ENCODE measurements around the gene ALKBH1.
"Not testable (repeated sequence)": the region's sequence is repeated elsewhere in the genome, so short reads cannot be mapped to it uniquely, and the experiment has no call there.

The ALKBH1 gene, protein sequence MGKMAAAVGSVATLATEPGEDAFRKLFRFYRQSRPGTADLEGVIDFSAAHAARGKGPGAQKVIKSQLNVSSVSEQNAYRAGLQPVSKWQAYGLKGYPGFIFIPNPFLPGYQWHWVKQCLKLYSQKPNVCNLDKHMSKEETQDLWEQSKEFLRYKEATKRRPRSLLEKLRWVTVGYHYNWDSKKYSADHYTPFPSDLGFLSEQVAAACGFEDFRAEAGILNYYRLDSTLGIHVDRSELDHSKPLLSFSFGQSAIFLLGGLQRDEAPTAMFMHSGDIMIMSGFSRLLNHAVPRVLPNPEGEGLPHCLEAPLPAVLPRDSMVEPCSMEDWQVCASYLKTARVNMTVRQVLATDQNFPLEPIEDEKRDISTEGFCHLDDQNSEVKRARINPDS

DNA sequence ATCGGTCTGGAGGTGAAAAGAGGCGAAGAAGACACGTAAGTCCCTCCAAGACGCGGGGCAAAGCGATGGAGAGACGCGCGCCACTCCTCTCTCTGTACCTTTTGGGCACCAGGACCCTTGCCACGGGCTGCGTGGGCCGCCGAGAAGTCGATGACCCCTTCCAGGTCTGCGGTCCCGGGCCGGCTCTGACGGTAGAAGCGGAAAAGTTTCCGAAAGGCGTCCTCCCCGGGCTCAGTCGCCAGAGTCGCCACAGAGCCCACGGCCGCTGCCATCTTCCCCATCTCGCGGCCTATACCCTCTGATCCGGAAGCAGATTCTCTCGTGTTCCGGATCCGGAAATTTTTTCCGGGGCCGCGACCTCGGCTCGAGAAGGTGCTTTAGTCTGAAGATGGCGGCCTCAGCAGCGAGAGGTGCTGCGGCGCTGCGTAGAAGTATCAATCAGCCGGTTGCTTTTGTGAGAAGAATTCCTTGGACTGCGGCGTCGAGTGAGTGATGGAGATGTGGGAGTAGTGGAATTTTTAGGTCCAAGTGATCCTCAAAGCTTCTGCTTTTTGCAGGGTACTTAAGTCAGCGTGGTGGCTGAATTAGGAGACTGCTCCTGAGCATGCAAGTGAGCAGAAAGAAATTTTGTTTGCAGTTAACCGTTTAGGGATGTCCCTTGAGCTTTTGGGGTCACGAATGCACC lies at the start of gene ALKBH1, which contains the start of gene SLIRP:
Gene ALKBH1, minus strand, starts transcription at position 300 of the 685 bp plus-strand sequence. Its CDS starts 19 bp downstream, at position 281.
Gene SLIRP, plus strand, starts transcription at position 380 of the 685 bp plus-strand sequence. Its CDS starts 9 bp downstream, at position 389.
- peak; percentile 91 for DNase-seq (ENCODE audit: low spot score)

DNA sequence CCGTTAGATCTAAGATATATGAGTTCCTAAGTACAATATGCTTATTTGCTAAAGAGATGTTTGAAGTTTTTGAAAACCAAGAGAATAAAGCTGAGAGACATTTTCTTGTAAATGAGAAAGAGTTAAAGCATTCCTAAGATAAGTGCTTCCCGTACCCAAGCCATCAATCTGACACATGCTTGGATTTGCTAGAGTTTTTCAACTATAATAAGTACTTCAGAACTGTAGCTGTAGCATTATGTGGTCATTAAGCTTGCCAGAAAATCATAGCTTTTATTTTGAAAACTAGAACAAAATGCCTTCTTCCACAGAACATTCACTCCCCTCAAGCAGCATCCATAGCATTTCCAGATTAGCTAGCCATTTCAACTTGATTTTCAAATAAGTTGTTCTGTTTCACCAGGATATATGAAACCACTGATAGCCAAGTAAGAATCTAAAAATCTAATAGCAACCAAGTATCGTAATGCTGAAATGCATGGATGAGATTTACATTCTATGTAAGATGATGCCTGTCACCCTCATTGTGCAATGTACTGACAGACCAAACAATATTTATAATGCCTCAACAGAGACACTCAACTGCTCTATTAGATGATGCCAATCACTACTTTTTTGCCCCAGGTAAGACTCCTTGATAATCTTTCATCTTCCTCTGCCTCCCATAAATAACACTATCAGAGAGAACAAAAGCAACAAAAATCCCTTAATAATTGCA lies 45.1 kb upstream of the ALKBH1 start:
- no peak for DNase-seq (ENCODE audit: low spot score)

DNA sequence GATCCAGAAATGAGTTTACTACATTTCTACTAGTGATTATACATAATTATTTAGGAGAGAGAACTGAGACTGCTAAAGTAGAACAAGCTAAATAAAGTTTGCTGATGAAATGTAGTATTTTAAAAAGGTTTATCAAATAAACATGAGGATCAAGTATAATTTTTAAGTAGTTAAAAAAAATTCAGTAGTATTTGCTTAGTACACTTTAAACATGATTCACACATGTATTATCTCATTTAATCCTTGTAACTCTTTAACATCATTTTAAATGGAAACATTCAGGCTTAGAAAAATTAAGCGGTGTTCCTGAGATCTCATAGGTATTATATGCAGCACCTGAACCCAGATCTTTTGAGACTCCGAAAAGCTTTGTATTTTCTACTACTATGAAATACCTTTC lies 44.4 kb upstream of the ALKBH1 start:
- DNase-seq (ENCODE audit: low spot score), result no peak

DNA sequence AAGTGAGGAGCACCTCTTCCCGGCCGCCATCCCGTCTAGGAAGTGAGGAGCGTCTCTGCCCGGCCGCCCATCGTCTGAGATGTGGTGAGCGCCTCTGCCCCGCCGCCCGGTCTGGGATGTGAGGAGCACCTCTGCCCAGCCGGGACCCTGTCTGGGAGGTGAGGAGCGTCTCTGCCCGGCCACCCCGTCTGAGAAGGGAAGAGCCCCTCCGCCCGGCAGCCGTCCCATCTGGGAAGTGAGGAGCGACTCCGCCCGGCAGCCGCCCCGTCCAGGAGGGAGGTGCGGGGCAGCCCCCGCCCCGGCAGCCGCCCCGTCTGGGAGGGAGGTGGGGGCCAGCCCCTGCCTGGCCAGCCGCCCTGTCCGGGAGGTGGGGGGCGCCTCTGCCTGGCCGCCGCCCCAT lies 39.6 kb upstream of the ALKBH1 start:
- not testable (repeated sequence) for DNase-seq (ENCODE audit: low spot score)

DNA sequence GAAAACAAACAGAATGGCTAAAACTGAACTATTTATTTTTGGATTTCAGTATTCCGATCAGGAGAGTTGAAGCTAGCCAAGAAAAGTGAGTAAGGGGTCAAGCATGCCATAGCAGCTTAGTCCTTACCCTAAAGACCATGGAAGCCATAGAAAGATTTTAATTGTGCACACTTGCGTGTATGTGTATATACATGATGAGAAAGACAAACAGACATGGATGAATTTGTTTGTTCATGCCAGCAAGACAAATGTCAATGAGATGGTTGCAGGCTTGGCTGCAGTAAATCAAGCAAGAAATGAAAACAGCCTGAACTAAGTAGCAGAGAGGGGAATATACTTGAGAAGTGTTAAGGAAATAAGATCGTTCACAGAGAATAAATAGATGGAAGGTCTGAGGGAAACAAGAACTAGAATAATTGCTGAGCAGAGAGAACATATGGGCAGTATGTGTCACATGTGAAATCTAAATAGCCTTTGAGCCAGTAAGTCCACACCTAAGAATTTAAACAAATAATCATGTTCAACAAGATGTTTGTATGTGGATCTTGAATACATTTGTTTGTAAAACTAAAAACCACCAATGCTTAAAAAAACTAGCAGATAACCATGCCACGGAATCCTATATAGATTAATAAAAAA lies 38.4 kb upstream of the ALKBH1 start:
- no peak for DNase-seq (ENCODE audit: low spot score)

DNA sequence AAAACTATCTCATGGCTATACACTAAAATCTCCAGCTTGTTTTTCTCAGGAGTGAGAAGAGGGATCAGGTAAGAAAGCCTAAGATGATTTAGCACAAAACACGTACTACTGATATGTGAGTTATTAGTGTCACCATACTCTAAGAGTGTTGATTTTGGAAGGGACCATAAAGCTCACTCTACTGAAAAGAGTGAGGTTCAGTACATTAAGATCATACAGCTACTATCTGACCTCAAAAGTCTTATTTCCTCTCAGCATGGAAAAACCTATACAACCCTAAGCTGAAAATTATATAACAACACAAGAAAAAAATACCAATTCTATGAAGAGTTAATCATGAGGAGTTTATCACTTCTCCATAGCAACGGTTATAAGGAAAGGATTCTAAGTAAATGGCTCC lies 33.6 kb upstream of the ALKBH1 start:
- no peak for DNase-seq (ENCODE audit: low spot score)

DNA sequence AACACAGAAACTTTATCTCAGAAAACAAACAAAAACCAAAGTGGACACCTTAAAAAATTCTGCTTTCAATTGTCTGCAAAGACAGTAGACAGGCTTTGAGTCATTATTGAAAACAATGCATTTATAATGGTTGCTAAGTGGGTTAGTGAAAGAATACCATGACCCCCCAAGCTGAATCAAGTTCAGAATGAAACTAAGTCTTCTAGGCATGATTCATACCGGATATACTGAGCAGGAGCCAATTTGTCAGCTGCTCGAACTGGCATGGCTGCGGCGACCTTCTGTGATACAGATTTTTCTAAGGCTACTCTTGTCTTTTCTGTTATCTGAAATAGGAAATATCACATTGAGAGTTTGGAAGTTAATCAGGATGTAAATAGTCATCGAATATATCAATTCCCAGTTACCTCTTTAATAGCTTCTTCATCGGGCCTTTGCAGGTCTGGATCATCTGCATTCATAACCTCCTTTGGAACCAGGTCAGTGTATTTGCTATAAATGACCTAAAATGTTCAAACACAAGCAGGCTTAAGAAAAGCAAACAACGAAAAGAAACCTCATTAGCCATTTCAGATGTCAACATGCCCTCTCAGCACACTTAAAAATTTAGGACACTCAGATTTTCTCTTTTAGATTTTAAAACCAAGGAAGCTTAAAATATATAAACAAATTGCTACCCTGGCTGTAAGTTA lies 30.9 kb upstream of the ALKBH1 start:
- peak; percentile 49 for DNase-seq (ENCODE audit: low spot score)

DNA sequence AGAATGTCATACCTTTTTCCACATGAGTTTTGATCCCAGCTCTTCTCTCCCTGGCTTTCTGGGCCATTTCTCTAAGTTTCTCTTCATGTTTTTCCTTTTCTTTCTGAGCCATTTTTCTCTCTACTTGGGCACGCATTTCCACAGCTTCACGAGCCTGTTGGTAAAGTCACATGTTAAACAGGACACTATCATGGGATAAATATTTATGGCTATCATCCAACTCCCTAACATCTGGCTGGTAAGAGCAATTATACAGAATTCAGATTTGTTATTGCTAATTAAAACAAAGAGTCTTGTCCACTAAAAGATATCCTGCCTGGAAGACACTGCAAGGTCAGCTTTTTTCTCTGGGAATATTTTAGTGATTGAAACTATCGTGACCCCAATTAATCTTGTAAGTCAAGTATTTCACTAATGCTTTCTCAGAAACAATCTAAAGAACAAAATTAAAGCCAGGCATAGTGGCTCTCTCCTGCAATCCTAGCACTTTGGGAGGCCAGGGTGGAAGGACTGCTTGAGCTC lies 23.2 kb upstream of the ALKBH1 start:
- DNase-seq (ENCODE audit: low spot score), result no peak

DNA sequence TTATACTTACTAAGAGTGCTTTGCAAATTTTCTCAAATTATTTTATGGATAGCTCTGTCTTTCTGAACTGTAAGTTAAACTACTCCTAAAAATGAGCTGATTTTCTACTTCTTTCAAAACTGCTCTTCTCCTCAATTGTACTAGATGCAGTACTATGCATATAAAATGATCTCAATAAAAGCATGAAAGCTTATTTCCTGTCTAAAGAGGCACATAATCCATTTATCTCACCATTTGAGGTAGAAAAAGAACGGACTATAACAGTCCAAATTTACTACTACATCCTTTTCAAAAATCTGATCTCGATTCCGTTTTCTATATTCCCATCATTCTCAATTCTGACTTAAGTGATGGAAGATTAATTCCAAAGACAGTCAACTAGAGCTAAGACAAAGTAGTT lies 14.5 kb upstream of the ALKBH1 start:
- DNase-seq (ENCODE audit: low spot score), result no peak

DNA sequence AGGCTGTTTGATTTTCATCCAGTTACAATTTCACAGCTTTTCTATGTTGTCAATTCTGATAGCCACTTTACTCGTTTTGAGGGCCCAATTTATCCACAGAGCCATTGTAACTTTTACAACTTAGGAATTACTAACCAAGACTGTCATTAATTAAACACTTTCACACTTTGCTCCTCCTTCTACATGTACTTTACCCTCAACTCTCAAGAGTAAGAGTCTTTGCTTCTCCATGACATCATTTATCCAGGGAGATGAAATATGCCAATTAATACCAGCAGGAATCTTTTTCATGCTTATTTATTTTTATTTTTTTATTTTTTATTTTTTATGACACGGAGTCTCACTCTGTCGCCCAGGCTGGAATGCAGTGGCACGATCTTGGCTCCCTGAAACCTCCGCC lies 13.6 kb upstream of the ALKBH1 start:
- no peak for DNase-seq (ENCODE audit: low spot score)

DNA sequence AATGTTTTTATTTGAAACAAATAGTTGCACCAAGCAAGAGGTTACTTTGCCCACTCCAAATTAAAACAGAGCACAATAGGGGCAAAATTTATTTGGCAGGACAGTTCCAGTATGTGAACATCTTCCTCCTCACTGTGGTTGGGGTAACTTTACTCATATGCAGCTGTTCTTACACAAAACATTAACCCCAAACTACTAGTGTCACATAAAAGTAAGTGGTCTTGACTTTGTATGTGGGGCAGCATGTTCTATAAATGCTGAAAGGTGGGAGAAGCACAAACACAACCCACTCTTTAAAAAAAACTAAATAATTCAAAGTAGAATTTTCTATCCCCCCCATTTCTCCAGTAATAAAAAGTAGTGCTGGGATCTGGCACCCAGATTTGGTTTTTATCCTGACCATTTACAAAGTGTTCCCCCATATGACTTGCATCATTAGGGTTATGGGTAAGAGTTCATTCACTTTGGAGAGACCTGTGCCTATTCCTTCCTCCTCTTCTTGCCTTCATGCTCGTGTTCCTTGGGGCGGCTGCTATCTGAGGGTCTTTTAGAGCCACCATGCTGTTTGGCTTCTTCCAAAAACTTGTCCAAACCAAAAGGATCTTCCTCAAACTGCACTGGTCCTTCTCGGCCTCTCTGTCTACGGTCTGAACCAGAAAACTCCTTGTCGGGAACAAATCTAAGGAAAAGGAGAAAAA lies 9.9 kb upstream of the ALKBH1 start:
- DNase-seq (ENCODE audit: low spot score), result no peak

DNA sequence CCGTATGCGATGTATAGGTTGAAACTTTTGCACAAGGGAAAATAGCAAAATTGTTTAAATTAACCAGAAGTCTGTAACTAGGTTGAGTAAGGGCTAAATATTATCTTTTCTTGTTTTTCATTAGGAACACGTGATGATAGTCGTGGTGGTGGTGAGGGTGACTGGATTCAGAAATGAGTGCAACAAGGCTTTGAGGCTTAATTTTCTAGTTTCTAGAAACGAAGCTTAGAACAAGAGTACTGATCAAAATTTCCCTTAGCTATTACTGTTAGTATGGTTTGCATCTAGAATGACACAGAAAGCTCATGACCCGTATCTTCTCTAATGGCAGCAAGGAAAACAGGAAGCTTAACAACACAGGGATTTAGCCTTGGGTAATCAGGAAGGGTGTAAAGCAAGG lies 7.1 kb upstream of the ALKBH1 start:
- no peak for DNase-seq (ENCODE audit: low spot score)

DNA sequence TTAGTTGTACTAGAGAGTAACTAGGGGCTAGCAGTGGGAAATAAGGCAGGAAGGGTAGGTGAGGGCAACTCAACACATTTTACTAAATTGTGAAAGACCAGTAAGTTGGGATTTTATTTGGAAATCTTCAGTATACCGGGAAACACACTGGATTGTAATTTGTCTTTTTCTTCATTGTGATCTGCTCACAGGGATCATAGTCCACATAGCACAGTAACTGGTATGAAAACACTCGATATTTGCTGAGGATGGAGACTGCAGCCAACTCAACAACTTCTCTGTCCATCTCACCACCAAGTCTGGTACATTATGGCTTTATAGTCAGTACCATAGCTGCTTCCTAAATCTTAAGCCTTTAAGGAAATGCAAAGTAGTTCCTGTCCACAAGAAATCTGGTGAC lies 2.5 kb upstream of the ALKBH1 start:
- no peak for DNase-seq (ENCODE audit: low spot score)

DNA sequence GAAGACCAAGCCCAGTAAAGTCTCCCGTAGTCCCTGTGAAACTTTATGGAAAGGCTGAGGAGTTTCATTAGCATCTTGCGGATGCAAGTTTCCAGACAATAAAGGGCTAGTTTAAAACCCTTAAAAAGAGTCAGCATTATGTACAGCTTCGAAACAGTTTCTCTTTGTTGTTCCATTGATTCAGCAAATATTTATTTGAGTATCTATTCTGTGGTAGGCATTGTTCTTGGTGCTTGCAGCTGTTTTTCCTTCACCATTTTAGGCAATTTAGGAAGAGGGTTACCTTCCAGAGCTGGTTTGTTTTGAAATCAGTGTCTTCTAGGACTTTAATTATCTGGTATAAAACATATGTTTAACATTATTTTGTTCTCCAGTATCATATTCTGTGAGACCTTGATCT lies 1.6 kb upstream of the ALKBH1 start:
- no peak for DNase-seq (ENCODE audit: low spot score)

DNA sequence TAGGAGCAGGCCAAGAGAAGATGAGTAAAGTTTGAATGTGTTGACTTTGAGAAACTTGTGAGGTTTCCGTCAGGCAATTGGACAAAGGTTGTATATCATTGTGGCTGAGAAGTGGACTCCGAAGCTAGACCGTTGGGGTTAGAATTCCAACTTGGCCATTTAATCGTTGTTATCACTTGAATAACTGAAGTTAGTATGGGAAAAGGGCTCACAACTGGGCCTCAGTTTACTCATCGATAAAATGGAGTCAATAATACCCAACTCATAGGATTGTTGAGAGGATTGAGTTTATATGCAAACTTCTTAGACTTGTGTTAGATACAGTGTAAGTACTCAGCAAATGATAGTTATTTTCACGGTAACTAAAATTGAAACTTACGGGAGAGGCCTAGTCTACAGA lies 926 bp upstream of the ALKBH1 start:
- DNase-seq (ENCODE audit: low spot score), result no peak

DNA sequence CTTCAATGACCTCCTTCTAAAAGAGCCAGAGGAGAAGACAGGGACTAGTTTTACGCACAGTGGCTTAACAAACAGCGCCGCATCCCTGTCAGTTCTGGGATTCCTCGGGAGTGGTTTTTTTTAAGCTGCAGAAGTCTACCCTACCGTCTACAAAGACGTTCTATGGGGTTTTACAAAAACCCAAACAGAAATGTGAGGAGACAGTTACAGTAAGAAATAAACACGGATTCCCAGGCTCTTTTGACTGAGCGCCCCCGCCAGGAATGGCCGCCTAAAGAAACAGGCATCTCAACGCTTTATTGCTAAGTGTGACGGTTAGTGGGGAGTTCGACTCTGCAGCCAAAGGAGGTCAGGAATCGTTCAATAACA lies 484 bp downstream of the ALKBH1 start:
- peak; percentile 16 for DNase-seq (ENCODE audit: low spot score)

DNA sequence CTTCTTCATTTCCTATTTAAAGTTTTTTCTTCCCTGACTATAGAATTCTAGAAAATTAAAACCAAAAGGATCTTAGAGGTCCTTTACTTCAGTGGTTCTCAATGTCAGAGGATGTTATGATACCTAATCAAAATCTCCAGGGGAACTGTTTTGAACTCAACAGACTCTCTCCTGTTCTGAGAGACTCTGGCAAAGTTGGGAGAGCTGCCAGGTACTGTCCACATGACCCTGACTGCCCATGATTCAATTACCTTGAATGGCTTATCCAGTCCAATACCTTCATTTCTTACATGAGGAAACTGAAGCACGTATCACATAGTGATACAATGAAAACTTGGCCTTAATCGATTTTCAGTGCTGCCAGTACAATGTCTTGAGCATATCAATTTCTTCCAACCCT lies 16.6 kb downstream of the ALKBH1 start:
- DNase-seq (ENCODE audit: low spot score), result no peak

DNA sequence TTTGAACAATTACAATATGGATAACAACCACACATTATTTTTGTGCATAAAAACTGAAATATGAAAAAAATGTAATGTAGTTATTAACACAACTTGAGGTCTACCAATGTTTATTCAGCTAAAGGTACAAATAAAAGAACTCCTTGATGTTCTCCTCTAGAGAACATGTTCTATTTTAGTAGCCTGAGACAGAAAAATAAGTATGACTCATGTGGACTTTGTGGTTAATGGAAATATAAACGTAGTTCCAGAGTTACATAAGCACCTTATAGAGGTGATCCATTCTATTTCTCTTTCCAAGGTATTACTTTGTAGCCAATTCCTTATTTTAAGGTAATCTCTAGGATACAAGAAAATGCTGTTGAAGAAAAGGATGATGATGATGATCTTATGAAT lies 25.7 kb downstream of the ALKBH1 start:
- DNase-seq (ENCODE audit: low spot score), result no peak

DNA sequence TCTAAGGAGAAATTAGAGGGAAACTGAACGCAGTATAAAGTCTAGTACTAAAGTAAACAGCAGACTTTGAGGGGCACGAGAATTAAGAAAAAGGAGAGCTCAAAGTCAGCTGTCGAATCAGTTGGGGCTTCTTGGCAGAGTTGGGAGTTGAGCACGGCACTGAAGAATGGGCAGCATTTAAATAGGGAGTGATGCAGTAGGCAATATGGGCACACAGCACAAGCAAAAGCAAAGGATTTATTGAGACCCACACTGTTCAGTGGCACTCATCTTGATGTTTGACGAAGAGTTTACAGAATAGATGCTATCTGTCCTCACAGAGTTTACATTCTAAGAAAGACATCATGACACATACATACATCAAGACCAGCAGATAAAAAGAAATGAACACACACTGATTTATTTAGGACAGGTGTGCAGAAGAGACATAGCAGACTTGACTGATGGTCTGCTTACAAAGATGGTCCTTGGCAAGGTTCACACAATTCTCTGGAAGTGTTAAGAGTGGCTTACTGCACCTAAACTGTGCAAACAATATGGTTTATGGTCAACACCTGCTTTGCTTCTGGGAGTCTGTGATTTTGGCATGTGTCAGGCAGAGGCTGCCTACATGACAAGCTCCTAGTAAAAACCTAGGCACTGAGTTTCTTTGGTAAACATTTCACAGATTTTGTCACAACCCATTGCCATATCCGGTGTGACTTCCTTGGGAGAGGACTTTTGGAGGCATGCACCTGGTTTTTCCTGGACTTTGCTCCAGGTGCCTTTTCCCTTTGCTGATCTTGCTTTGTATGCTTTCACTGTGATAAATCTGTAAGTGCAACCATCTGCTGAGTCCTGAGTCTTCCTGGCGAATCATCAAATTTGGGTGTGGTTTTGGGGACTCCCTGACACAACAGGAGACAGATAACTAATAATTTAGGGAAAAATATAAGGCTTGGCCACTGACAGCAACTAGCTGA lies 26.3 kb downstream of the ALKBH1 start:
- DNase-seq (ENCODE audit: low spot score), result no peak

DNA sequence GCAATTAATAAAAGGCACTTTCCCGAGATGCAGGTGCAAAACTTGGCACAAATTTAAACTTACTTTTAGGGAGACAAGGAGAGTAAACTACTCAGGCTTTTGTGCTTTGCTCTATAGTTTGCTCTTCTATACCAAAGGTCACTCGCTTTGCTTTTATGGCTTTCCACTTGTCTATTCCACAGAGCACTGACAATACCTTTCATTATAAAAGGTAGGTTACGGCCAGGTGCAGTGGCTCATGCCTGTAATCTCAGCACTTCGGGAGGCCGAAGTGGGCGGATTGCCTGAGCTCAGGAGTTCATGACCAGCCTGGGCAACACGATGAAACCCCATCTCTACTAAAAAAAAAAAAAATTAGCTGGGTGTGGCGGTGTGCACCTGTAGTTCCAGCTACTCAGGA lies 32.9 kb downstream of the ALKBH1 start:
- DNase-seq (ENCODE audit: low spot score), result no peak

Measured in CD4-positive, alpha-beta T cell treated with Interleukin-15 for 4 hours (primary cell).